H9 (cell line): ENCODE results near the gene TAF5L. TPM values are rescaled to one million over a fixed set of nuclear protein-coding genes. Genes with fewer than 3 reads are reported as not detected.

Experiments
- DNase-seq: peaks from one replicate; pipeline ENCODE4 v3.0.0-alpha.2; 2017
- H2AFZ ChIP-seq: one replicate; pipeline ENCODE4 v1.6.1; 2013; ENCODE audit warnings: mild to moderate bottlenecking, low read length, control low read depth, moderate library complexity
- H2AK5ac ChIP-seq: 2 replicates; pipeline ENCODE4 v1.6.1; 2013; ENCODE audit warnings: low read length, control low read depth, mixed read lengths; ENCODE audit not compliant: insufficient read length
- H2BK120ac ChIP-seq: one replicate; pipeline ENCODE4 v1.6.1; 2013; ENCODE audit warnings: low read depth, mild to moderate bottlenecking, low read length, control low read depth, inconsistent platforms; ENCODE audit not compliant: poor library complexity, severe bottlenecking
- H2BK12ac ChIP-seq: 2 replicates; pipeline ENCODE4 v1.6.1; 2013; ENCODE audit warnings: low read length, control low read depth, mixed read lengths, low read depth; ENCODE audit not compliant: insufficient read length
- H2BK15ac ChIP-seq: 2 replicates; pipeline ENCODE4 v1.6.1; 2013; ENCODE audit warnings: low read depth, low read length, control low read depth
- H2BK20ac ChIP-seq: one replicate; pipeline ENCODE4 v1.6.1; 2013; ENCODE audit warnings: low read depth, mild to moderate bottlenecking, low read length, control low read depth, inconsistent platforms; ENCODE audit not compliant: poor library complexity, severe bottlenecking
- H2BK5ac ChIP-seq: 2 replicates; pipeline ENCODE4 v1.6.1; 2013; ENCODE audit warnings: low read length, control low read depth, mixed read lengths; ENCODE audit not compliant: insufficient read length
- H3K14ac ChIP-seq: 2 replicates; pipeline ENCODE4 v1.6.1; 2013; ENCODE audit warnings: low read length, control low read depth; ENCODE audit not compliant: insufficient read depth
- H3K18ac ChIP-seq: 2 replicates; pipeline ENCODE4 v1.6.1; 2013; ENCODE audit warnings: low read depth, mild to moderate bottlenecking, mixed read lengths, low read length, control low read depth; ENCODE audit not compliant: insufficient read length
- H3K23ac ChIP-seq: 2 replicates; pipeline ENCODE4 v1.6.1; 2013; ENCODE audit warnings: low read length, control low read depth, mixed read lengths, low read depth; ENCODE audit not compliant: insufficient read length
- H3K23me2 ChIP-seq: 2 replicates; pipeline ENCODE4 v1.6.1; 2013; ENCODE audit warnings: low read depth, mild to moderate bottlenecking, mixed read lengths, low read length, control low read depth; ENCODE audit not compliant: insufficient read length, poor library complexity, severe bottlenecking
- H3K27ac ChIP-seq: 2 replicates; pipeline ENCODE4 v1.5.1; 2013; ENCODE audit warnings: low read length, control low read depth, mixed read lengths, low read depth; ENCODE audit not compliant: insufficient read length
- H3K27me3 ChIP-seq: 2 replicates; pipeline ENCODE4 v1.6.1; 2013; ENCODE audit warnings: low read length, control low read depth, inconsistent platforms; ENCODE audit not compliant: insufficient read depth
- H3K4ac ChIP-seq: 2 replicates; pipeline ENCODE4 v1.6.1; 2013; ENCODE audit warnings: low read depth, mild to moderate bottlenecking, control low read depth, inconsistent platforms, low read length, moderate library complexity
- H3K4me1 ChIP-seq: 2 replicates; pipeline ENCODE4 v1.6.1; 2013; ENCODE audit warnings: low read length, control low read depth, inconsistent platforms; ENCODE audit not compliant: insufficient read depth
- H3K4me2 ChIP-seq: 2 replicates; pipeline ENCODE4 v1.6.1; 2013; ENCODE audit warnings: low read length, control low read depth, mixed read lengths; ENCODE audit not compliant: insufficient read length, insufficient read depth
- H3K56ac ChIP-seq: 2 replicates; pipeline ENCODE4 v1.6.1; 2013; ENCODE audit warnings: low read depth, mild to moderate bottlenecking, mixed read lengths, low read length, control low read depth; ENCODE audit not compliant: insufficient read length
- H3K79me1 ChIP-seq: 2 replicates; pipeline ENCODE4 v1.6.1; 2013; ENCODE audit warnings: low read depth, mild to moderate bottlenecking, moderate library complexity, low read length, control low read depth, inconsistent platforms; ENCODE audit not compliant: insufficient read depth, poor library complexity, severe bottlenecking
- H3K79me2 ChIP-seq: 2 replicates; pipeline ENCODE4 v1.6.1; 2013; ENCODE audit warnings: low read length, control low read depth, inconsistent platforms; ENCODE audit not compliant: insufficient read depth
- H3K9ac ChIP-seq: 2 replicates; pipeline ENCODE4 v1.6.1; 2013; ENCODE audit warnings: low read length, control low read depth, mixed read lengths; ENCODE audit not compliant: insufficient read length; ENCODE audit errors: extremely low read depth
- H3K9me3 ChIP-seq: one replicate; pipeline ENCODE4 v1.6.1; 2013; ENCODE audit warnings: low read depth, low read length, inconsistent platforms; ENCODE audit not compliant: control insufficient read depth
- H3T11ph ChIP-seq: one replicate; pipeline ENCODE4 v1.6.1; 2013; ENCODE audit warnings: mild to moderate bottlenecking, low read length, control low read depth, inconsistent platforms
- H4K20me1 ChIP-seq: one replicate; pipeline ENCODE4 v1.6.1; 2013; ENCODE audit not compliant: control insufficient read depth, insufficient read length, insufficient read depth
- H4K5ac ChIP-seq: 2 replicates; pipeline ENCODE4 v1.6.1; 2013; ENCODE audit warnings: low read depth, mild to moderate bottlenecking, mixed read lengths, low read length, control low read depth; ENCODE audit not compliant: insufficient read length
- H4K8ac ChIP-seq: replicated peaks from 2 replicates; pipeline ENCODE4 v1.6.1; 2013; ENCODE audit warnings: low read length, control low read depth, mixed read lengths, low read depth; ENCODE audit not compliant: insufficient read length
- H4K91ac ChIP-seq: 2 replicates; pipeline ENCODE4 v1.6.1; 2013; ENCODE audit warnings: low read depth, mild to moderate bottlenecking, moderate library complexity, mixed read lengths, low read length, control low read depth; ENCODE audit not compliant: insufficient read length
- H3K27ac Mint-ChIP-seq, 3 experiments: 2 replicates in 2 of 3; 3 replicates in 1 of 3; pipeline ENCODE4 v1.8.0; 2020 to 2021; ENCODE audit warnings: mixed read lengths in 3 of 3, mild to moderate bottlenecking in 1 of 3, moderate library complexity in 1 of 3
- H3K27me3 Mint-ChIP-seq: 2 replicates; pipeline ENCODE4 v1.8.0; 2021; ENCODE audit warnings: low read depth, mild to moderate bottlenecking, moderate library complexity, mixed read lengths
- H3K36me3 Mint-ChIP-seq, 3 experiments: 2 replicates in 2 of 3; 3 replicates in 1 of 3; pipeline ENCODE4 v1.8.0; 2020 to 2021; ENCODE audit warnings: low read depth in 3 of 3, mixed read lengths in 3 of 3; ENCODE audit not compliant: insufficient read depth in 1 of 3
- H3K4me1 Mint-ChIP-seq, 2 experiments: 2 replicates each; pipeline ENCODE4 v1.8.0; 2020; ENCODE audit warnings: mixed read lengths in 2 of 2
- H3K4me3 Mint-ChIP-seq, 2 experiments: 2 replicates in 1 of 2; 3 replicates in 1 of 2; pipeline ENCODE4 v1.8.0; 2020 to 2021; ENCODE audit warnings: mild to moderate bottlenecking in 2 of 2, mixed read lengths in 2 of 2, moderate library complexity in 1 of 2
- H3K9me3 Mint-ChIP-seq, 2 experiments: 2 replicates in 1 of 2; 3 replicates in 1 of 2; pipeline ENCODE4 v1.8.0; 2020; ENCODE audit warnings: mild to moderate bottlenecking in 2 of 2, mixed read lengths in 2 of 2, moderate library complexity in 1 of 2
- CTCF ChIP-seq: fragments of 200-600 bp; sonication (generic); conservative IDR thresholded peaks from 3 replicates; pipeline ENCODE4 v1.8.0; 2021; ENCODE audit warnings: antibody characterized with exemption, mild to moderate bottlenecking
- WGBS: extraction: QIAGEN DNeasy Blood & Tissue Kit; methylation state at CpG from one replicate; pipeline ENCODE4 v1.1.7; 2013; ENCODE audit warnings: missing lambda C conversion rate, low lambda C conversion rate, mixed read lengths; ENCODE audit not compliant: insufficient read length; ENCODE audit errors: extremely low coverage; 5-methylcytosine and 5-hydroxymethylcytosine counted together
- total RNA-seq: library from RNA; stranded (reverse); gene quantifications from 2 replicates; pipeline ENCODE4 v1.2.1, GENCODE V29; 2021

Gene TAF5L
- total RNA-seq, 1 experiment from 2014 or later: 30.3 TPM

GRCh38 chr1:229613938-229614337, 12.0 kb downstream of the TAF5L start:
- Histone ChIP-seq H4K20me1 (no peaks in the 10 kb centered on the region), H3K56ac (no peak overlapping the region), H3K23ac (no peak overlapping the region), H3K79me2 (peaks cover 3% of the 10 kb centered on the region; the same call in 1 of the 2 replicates), H3K18ac (no peak overlapping the region), H3K14ac (no peak overlapping the region), H3K4me1 (no peaks in the 10 kb centered on the region), H3K9me3 (no peaks in the 10 kb centered on the region), H2AK5ac (no peak overlapping the region), H4K5ac (no peak overlapping the region), H4K8ac (no peak overlapping the region), H2BK5ac (no peak overlapping the region), H3K4me2 (no peak overlapping the region), H3K79me1 (peaks cover 3% of the 10 kb centered on the region), H2BK15ac (no peak overlapping the region), H3K27ac (no peak overlapping the region), H2BK12ac (no peak overlapping the region), H3K27me3 (no peaks in the 10 kb centered on the region), H3T11ph (no peak overlapping the region), H2AFZ (no peak overlapping the region), H2BK20ac (no peak overlapping the region), H2BK120ac (no peak overlapping the region), H3K23me2 (no peaks in the 10 kb centered on the region), H4K91ac (no peak overlapping the region), H3K4ac (no peak overlapping the region), H3K9ac (no peak overlapping the region)
- no peak for TF ChIP-seq CTCF
- Mint-ChIP-seq H3K4me1 (0 out of 4 replicates have a peak, but pooled peaks cover 0 to 7% of the 10 kb centered on the region in 2 experiments), H3K4me3 (no peak overlapping the region), H3K9me3 (no peaks in the 10 kb centered on the region), H3K27me3 (no peaks in the 10 kb centered on the region), H3K27ac (peak overlapping the region in 1 of 3 experiments; percentile 73; a peak in 2 of 7 replicates), H3K36me3 (peaks cover 12 to 52% (median 38%) of the 10 kb centered on the region in 3 experiments; a peak in 6 of 7 replicates)
- DNase-seq: no peak
- WGBS: no CpG with 5 or more reads among the region's 5 CpGs
